HG03060 (cell line): Measurements from ENCODE around the gene NOSIP.

ENCODE experiments used
- ATAC-seq: cut with Tn5 transposase; IDR thresholded peaks from one replicate; pipeline ENCODE4 v1.9.1; 2021; ENCODE audit warnings: low read depth, moderate number of reproducible peaks; ENCODE audit not compliant: unreplicated experiment

Gene NOSIP

GRCh38 chr19:49514151-49514550, 66.2 kb downstream of the NOSIP start:
- ATAC-seq = no peak

DNA sequence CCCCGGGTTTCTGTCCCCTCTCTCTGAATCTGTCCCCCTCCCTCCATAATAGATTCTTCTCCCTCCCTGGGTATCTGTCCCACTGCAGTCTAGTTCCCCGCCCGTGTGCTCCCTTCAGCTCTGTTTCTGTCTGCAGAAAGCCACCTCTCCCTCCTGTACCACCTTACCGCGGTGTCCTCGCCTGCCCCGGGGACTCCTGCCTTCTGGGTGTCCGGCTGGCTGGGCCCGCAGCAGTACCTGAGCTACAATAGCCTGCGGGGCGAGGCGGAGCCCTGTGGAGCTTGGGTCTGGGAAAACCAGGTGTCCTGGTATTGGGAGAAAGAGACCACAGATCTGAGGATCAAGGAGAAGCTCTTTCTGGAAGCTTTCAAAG, 66.6 kb downstream of the NOSIP start:
- ATAC-seq = no peak

- no peak for ATAC-seq
These were observed 67.2 kb downstream of the NOSIP start for GRCh38 chr19:49512970-49513745.

DNA sequence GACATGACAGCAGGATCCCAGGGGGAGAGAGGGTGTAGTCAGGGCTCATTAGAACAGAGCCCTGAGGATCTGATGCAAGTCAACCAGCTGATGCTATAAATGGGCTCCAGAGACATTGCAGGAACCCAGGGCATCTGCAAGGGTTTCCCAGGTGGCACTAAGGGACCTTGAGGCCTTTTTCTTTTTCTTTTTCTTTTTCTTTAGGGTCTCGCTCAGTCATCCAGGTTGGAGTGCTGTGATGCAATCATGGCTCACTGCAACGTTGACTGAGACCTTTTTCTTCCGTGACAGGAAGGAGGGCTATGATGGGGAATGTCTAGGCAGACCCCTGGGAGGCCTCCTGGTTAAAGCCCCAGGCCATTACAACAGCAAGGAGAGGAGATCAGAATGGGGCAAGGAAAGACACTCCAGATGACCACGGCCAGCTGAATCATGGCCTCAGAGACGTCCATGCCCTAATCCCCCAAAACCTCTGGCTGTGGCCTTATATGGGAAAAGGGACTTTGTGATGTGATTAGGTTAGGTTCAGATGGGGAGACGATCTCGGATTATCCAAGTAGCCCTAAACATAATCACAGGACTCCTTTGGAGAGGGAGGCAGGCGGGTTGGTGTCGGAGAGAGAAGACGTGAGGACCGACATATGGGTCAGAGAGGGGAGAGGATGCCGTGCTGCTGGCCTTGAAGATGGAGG, 72.4 kb downstream of the NOSIP start:
- ATAC-seq = no peak

DNA sequence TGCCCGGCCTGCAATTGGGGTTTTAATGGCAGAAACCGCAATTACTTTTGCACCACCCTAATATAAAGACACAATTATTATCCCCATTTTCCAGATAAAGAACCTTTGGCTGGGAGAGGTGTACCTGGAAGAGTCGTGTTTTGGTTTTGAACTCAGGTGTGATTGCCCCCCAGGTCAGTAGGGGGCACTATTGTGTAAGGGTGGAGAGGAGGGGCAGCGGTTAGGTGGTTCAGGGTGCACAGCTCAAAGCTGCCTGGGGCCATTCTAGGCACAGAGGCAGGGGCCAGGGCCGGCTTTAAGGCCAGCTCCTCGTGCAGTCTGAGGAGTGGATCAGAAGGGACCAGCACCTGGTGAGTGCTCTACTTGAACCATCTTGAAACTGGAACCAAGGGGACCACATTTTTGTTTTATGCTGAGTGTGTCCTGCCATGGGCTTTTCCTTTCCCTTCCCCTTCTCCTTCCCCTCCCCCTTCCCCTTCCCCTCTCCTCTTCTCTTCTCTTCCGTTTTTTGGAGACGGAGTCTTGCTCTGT, 73.7 kb downstream of the NOSIP start:
- ATAC-seq = no peak
